NCI-H345 treated with DMSO at 0.1 percent for 48 hours (cell line): ENCODE results near the gene LYST.

Source experiments
- DNase-seq: peaks from one replicate; lab custom pipeline; 2025; ENCODE audit not compliant: unreplicated experiment; lab: John Stamatoyannopoulos, UW

LYST gene

GRCh38 chr1:235613602-235614001 is 253.1 kb downstream of the LYST start:
- no peak for DNase-seq

DNA sequence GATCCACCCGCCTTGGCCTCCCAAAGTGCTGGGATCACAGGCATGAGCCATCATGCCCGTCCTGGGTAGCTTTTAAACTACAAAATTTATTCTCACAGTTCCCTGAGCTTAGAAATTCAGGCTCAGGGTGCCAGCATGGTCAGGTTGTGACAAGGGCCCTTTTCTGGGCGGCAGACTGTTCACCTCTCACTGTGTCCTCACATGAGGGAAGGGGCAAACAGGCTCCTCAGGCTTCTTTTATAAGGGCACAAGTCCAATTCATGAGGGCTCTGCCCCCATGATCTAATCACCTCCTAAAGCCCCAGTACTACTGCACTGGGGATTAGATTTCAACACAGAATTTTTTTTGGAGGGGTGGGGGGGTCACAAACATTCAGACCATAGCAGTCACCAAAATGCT is 253.9 kb downstream of the LYST start:
- no peak for DNase-seq
